Cerebellar cortex (tissue), 1 donor: ENCODE measurements around the gene SLC31A1.
"Not testable (repeated sequence)": the region's sequence is repeated elsewhere in the genome, so short reads cannot be mapped to it uniquely, and the experiment has no call there.

ENCODE experiments used
- DNase-seq: peaks from one replicate; pipeline ENCODE4 v3.0.0-alpha.2; 2015; ENCODE audit warnings: low spot score

SLC31A1 gene

GRCh38 chr9:113220467-113221002 lies 809 bp upstream of the SLC31A1 start:
- DNase-seq: no peak

GRCh38 chr9:113221800-113222481 lies 597 bp downstream of the SLC31A1 start:
- peak; percentile 25 for DNase-seq

GRCh38 chr9:113222482-113222841 lies 1.1 kb downstream of the SLC31A1 start:
- DNase-seq: no peak

GRCh38 chr9:113223963-113224362 lies 2.6 kb downstream of the SLC31A1 start:
- no peak for DNase-seq

GRCh38 chr9:113227436-113227835 lies 6.1 kb downstream of the SLC31A1 start:
- no peak for DNase-seq

GRCh38 chr9:113228130-113228665 lies 6.9 kb downstream of the SLC31A1 start:
- DNase-seq: no peak

GRCh38 chr9:113231701-113232100 lies 10.4 kb downstream of the SLC31A1 start:
- DNase-seq: no peak

GRCh38 chr9:113235701-113236255 lies 14.4 kb downstream of the SLC31A1 start:
- not testable (repeated sequence) for DNase-seq

- no peak for DNase-seq
Measured at GRCh38 chr9:113237026-113237425, 15.7 kb downstream of the SLC31A1 start.

- no peak for DNase-seq
Measured at GRCh38 chr9:113238202-113238858, 17.0 kb downstream of the SLC31A1 start.

GRCh38 chr9:113238859-113239232 lies 17.5 kb downstream of the SLC31A1 start:
- DNase-seq: no peak

- DNase-seq: no peak
Measured at GRCh38 chr9:113241161-113241560, 19.8 kb downstream of the SLC31A1 start.

GRCh38 chr9:113244556-113244955 lies 23.2 kb downstream of the SLC31A1 start:
- no peak for DNase-seq

- no peak for DNase-seq
Measured at GRCh38 chr9:113245894-113246293, 24.6 kb downstream of the SLC31A1 start.

- no peak for DNase-seq
Measured at GRCh38 chr9:113246928-113247327, 25.6 kb downstream of the SLC31A1 start.

- no peak for DNase-seq
Measured at GRCh38 chr9:113247640-113248039, 26.3 kb downstream of the SLC31A1 start.

GRCh38 chr9:113249661-113250060 lies 28.3 kb downstream of the SLC31A1 start:
- DNase-seq: not testable (repeated sequence)

GRCh38 chr9:113250807-113251206 lies 29.5 kb downstream of the SLC31A1 start:
- DNase-seq: no peak

- DNase-seq: no peak
Measured at GRCh38 chr9:113254991-113255390, 33.6 kb downstream of the SLC31A1 start.

- DNase-seq: no peak
Measured at GRCh38 chr9:113255438-113255837, 34.1 kb downstream of the SLC31A1 start.

GRCh38 chr9:113257863-113258262 lies 36.5 kb downstream of the SLC31A1 start:
- no peak for DNase-seq

GRCh38 chr9:113258282-113258681 lies 36.9 kb downstream of the SLC31A1 start:
- DNase-seq: no peak
